ENCODE measurements around the gene PNLIP. TPM values are rescaled to one million over a fixed set of nuclear protein-coding genes. Genes with fewer than 3 reads are reported as not detected.

Gene PNLIP
- total RNA-seq, 1 donor from 2014 or later = 5.4 TPM

DNA sequence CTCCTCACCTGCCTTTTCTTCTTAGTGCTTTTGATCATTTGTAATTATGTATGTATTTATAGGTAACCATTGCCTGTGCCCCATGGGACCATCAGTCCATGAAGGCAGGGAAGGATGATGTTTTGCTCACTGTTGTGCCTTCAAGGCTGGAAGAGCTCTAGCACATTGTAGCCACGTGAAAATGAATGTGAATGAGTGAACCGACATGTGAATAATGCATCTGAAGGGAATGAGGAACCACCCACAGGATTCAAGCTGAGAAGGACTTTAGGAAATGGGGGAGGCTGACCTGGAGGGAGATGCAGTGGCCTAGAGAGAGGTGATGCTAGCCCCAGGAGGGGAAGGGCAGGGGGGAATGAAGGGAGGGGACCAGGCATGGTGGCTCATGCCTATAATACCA, 69.1 kb downstream of the PNLIP start:
- DNase-seq (ENCODE audit: low spot score) = no peak

DNA sequence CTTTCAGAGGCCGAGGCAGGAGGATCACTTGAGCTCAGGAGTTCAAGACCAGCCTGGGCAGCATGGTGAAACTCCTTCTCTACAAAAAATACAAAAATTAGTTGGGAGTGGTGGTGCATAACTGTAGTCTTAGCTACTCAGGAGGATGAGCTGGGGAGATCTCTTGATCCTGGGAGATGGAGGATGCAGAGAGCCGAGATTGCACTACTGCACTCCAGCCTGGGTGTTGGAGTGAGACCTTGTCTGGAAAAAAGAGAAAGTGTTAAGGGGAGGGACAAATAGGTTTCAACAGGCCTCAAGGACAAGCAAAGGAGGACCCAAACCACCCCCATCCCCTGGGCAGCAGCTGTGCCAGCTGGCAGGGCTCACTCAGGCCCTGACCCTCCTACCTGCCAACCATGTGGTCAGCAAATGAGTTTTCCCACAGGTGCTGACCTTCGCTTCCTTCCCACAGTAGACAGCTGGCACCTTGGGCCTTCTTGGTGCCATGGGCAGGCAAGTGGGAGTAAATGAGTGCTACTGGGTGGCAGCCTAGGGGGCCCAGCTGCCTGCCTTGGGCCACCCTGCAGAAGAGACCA, 69.6 kb downstream of the PNLIP start:
- no peak for DNase-seq (ENCODE audit: low spot score)

Other genes starting within 250 kb of the PNLIP start
- not detected for gene CCDC172, start 221.5 kb upstream of the PNLIP start, total RNA-seq
- not detected for gene PNLIPRP3, start 118.1 kb upstream of the PNLIP start, total RNA-seq
- 2.1 TPM for gene PNLIPRP1, start 45.0 kb downstream of the PNLIP start, total RNA-seq
- 1.2 TPM for gene PNLIPRP2, start 75.0 kb downstream of the PNLIP start, total RNA-seq
- 16.5 TPM for gene HSPA12A, start 196.6 kb downstream of the PNLIP start, total RNA-seq

All from mucosa of gallbladder (tissue), 1 donor.